GM23338 (cell line): ENCODE data around the gene S100B. TPM values are rescaled to one million over a fixed set of nuclear protein-coding genes. Genes with fewer than 3 reads are reported as not detected.

Experiments
- ATAC-seq: fragments of 200-7000 bp; cut with Tn5 transposase; 3 replicates; pipeline ENCODE4 v1.9.1; 2020
- DNase-seq: peaks from one replicate; pipeline ENCODE4 v3.0.0-alpha.2; 2015; ENCODE audit warnings: low spot score
- H2AFZ ChIP-seq: fragments of 200-600 bp; sonication (generic); 2 replicates; pipeline ENCODE4 v1.8.0; 2016; ENCODE audit warnings: antibody characterized with exemption, mild to moderate bottlenecking, moderate library complexity
- H3F3A ChIP-seq: fragments of 200-600 bp; sonication (generic); replicated peaks from 2 replicates; pipeline ENCODE4 v1.8.0; 2017; ENCODE audit warnings: antibody characterized with exemption, mixed run types, low read depth
- H3K27ac ChIP-seq: fragments of 200-600 bp; sonication (generic); 2 replicates; pipeline ENCODE4 v1.6.1; 2016; ENCODE audit warnings: low read depth
- H3K27me3 ChIP-seq: fragments of 200-600 bp; sonication (generic); 2 replicates; pipeline ENCODE4 v1.8.0; 2016; ENCODE audit warnings: mild to moderate bottlenecking, mixed run types, moderate library complexity; ENCODE audit not compliant: insufficient read depth
- H3K36me3 ChIP-seq: fragments of 200-600 bp; sonication (generic); 2 replicates; pipeline ENCODE4 v1.8.0; 2016; ENCODE audit warnings: mild to moderate bottlenecking; ENCODE audit not compliant: insufficient read depth
- H3K4me1 ChIP-seq: fragments of 200-600 bp; sonication (generic); 2 replicates; pipeline ENCODE4 v1.8.0; 2016; ENCODE audit warnings: mild to moderate bottlenecking, moderate library complexity; ENCODE audit not compliant: insufficient read depth
- H3K4me2 ChIP-seq: fragments of 200-600 bp; sonication (generic); 2 replicates; pipeline ENCODE4 v1.7.1; 2017; ENCODE audit warnings: mixed run types
- H3K4me3 ChIP-seq: fragments of 200-600 bp; sonication (generic); 2 replicates; pipeline ENCODE4 v1.6.1; 2016; ENCODE audit warnings: mixed run types
- H3K79me2 ChIP-seq: fragments of 200-600 bp; sonication (generic); replicated peaks from 2 replicates; pipeline ENCODE4 v1.8.0; 2017; ENCODE audit warnings: mild to moderate bottlenecking; ENCODE audit not compliant: insufficient read depth
- H3K9me2 ChIP-seq: fragments of 200-600 bp; sonication (generic); 2 replicates; pipeline ENCODE4 v1.8.0; 2017; ENCODE audit not compliant: insufficient read depth
- H4K20me1 ChIP-seq: fragments of 200-600 bp; sonication (generic); replicated peaks from 2 replicates; pipeline ENCODE4 v1.8.0; 2017; ENCODE audit warnings: mild to moderate bottlenecking; ENCODE audit not compliant: insufficient read depth
- H3K27ac Mint-ChIP-seq: 2 replicates; pipeline ENCODE4 v1.8.0; 2020; ENCODE audit warnings: inconsistent platforms, mild to moderate bottlenecking, moderate library complexity, mixed read lengths
- H3K27me3 Mint-ChIP-seq: 3 replicates; pipeline ENCODE4 v1.8.0; 2022; ENCODE audit warnings: low read depth, mild to moderate bottlenecking, moderate library complexity, mixed read lengths, inconsistent platforms; ENCODE audit not compliant: insufficient read depth, poor library complexity
- H3K36me3 Mint-ChIP-seq: 3 replicates; pipeline ENCODE4 v1.8.0; 2021; ENCODE audit warnings: low read depth, mild to moderate bottlenecking, inconsistent platforms, moderate library complexity, mixed read lengths
- H3K4me1 Mint-ChIP-seq: 3 replicates; pipeline ENCODE4 v1.8.0; 2020; ENCODE audit warnings: mild to moderate bottlenecking, inconsistent platforms, mixed read lengths
- H3K4me3 Mint-ChIP-seq: 3 replicates; pipeline ENCODE4 v1.8.0; 2021; ENCODE audit warnings: moderate library complexity, mild to moderate bottlenecking, inconsistent platforms, mixed read lengths
- H3K9me3 Mint-ChIP-seq: 3 replicates; pipeline ENCODE4 v1.8.0; 2020; ENCODE audit warnings: moderate library complexity, mild to moderate bottlenecking, inconsistent platforms, mixed read lengths
- CREB1 ChIP-seq: fragments of 250-450 bp; sonication (Bioruptor Pico); IDR thresholded peaks from 2 replicates; pipeline ENCODE4 v1.5.0; 2020; ENCODE audit warnings: low read depth, mild to moderate bottlenecking, moderate library complexity
- CTCF ChIP-seq, 2 experiments: fragments of 200-600 bp in 1 of 2; sonication (generic) in 1 of 2; conservative IDR thresholded peaks; 2 replicates each; pipeline versions ENCODE4 v1.5.1 to v1.6.1; 2016 to 2017; ENCODE audit warnings: antibody characterized with exemption in 2 of 2, low read depth in 2 of 2, mild to moderate bottlenecking in 2 of 2, moderate library complexity in 1 of 2
- ETS1 ChIP-seq: IDR thresholded peaks from 2 replicates; pipeline ENCODE4 v1.6.1; 2016; ENCODE audit warnings: antibody characterized with exemption
- EZH2 ChIP-seq: fragments of 200-600 bp; sonication (generic); IDR thresholded peaks from one replicate; pipeline ENCODE4 v1.8.0; 2017; ENCODE audit warnings: antibody characterized with exemption, mild to moderate bottlenecking, low read depth; ENCODE audit not compliant: unreplicated experiment
- EZH2phosphoT487 ChIP-seq: fragments of 200-600 bp; sonication (generic); IDR thresholded peaks from one replicate; pipeline ENCODE4 v1.8.1; 2018; ENCODE audit warnings: antibody characterized with exemption; ENCODE audit not compliant: unreplicated experiment
- NANOG ChIP-seq: IDR thresholded peaks from 2 replicates; pipeline ENCODE4 v1.6.1; 2016; ENCODE audit warnings: antibody characterized with exemption, borderline replicate concordance
- POLR2AphosphoS5 ChIP-seq: IDR thresholded peaks from 2 replicates; pipeline ENCODE4 v1.6.1; 2016; ENCODE audit warnings: antibody characterized with exemption, low read depth
- STAT1 ChIP-seq: IDR thresholded peaks from one replicate; pipeline ENCODE4 v1.6.1; 2016; ENCODE audit warnings: antibody characterized with exemption; ENCODE audit not compliant: unreplicated experiment
- ZNF114 ChIP-seq: fragments of 250-450 bp; sonication (Bioruptor Pico); IDR thresholded peaks from 2 replicates; pipeline ENCODE4 v1.5.0; 2020; ENCODE audit warnings: mild to moderate bottlenecking, moderate library complexity
- ZNF331 ChIP-seq: fragments of 250-450 bp; sonication (Bioruptor Pico); IDR thresholded peaks from 2 replicates; pipeline ENCODE4 v1.5.0; 2020; ENCODE audit warnings: low read depth, mild to moderate bottlenecking, moderate library complexity
- polyA plus RNA-seq: library from polyadenylated mRNA; unstranded; fragments of >200 nt; fragmentation: Nextera tagmentation; extraction: Ambion mirVana; gene quantifications from 2 replicates; pipeline ENCODE4 v1.2.1, GENCODE V29; 2016
- total RNA-seq: library from RNA; depleted of rRNA; stranded (reverse); fragments of >200 nt; shearing (Covaris generic); gene quantifications from 2 replicates; pipeline ENCODE4 v1.2.3, GENCODE V29; 2014
- TF ChIP-seq, protein P1 (sequence below): IDR thresholded peaks from one replicate; pipeline ENCODE4 v1.6.1; 2018; ENCODE audit warnings: antibody characterized with exemption; ENCODE audit not compliant: unreplicated experiment

Gene S100B
- total and polyA plus RNA-seq, 2 experiments from 2014 or later, result 0.97 to 1.5 TPM

DNA sequence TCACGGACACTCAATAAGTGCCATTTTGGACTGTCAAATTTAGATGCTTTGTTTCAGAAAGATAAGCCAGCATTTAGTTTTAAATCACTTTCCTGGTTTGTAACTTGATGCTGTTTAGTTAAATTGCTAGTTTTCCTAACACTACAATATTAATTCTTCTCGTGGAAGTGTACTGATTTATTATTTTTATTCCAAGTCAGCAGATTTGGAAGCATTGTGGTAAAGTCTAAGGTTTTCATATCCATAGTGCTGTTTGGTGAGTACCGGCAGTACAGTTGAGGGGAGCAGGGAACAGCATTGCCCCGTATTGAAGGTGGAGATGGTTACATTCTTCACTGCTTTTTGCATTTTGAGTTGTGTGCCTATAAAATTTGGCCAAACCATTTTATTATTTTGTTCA, 36.3 kb downstream of the S100B start (continued):
- TF ChIP-seq CTCF (conservative IDR thresholded peaks at IDR 0.05; ENCODE audit: low read depth in 2 of 2) (no peak), POLR2AphosphoS5 (no peak)

GRCh38 chr21:46567348-46567747, 37.5 kb downstream of the S100B start:
- no peak overlapping the region for H3K27ac Mint-ChIP-seq
- no peak overlapping the region for H2AFZ ChIP-seq
- H3K4me1 ChIP-seq, result no peaks in the 10 kb centered on the region
- no peak overlapping the region for H3K4me2 ChIP-seq
- no peaks in the 10 kb centered on the region for H3K27me3 ChIP-seq
- ATAC-seq, result no peak
- DNase-seq, result no peak
- H3K36me3 ChIP-seq, result no peaks in the 10 kb centered on the region; the same call in none of the 2 replicates
- H3K79me2 ChIP-seq, result no peaks in the 10 kb centered on the region
- no peaks in the 10 kb centered on the region for H3K4me1 Mint-ChIP-seq
- H3K36me3 Mint-ChIP-seq, result peaks cover 38% of the 10 kb centered on the region
- no peaks in the 10 kb centered on the region for H3K9me2 ChIP-seq
- no peak overlapping the region for H3K4me3 Mint-ChIP-seq
- H3K27ac ChIP-seq, result no peak overlapping the region
- no peak overlapping the region for H3K4me3 ChIP-seq
- H3K27me3 Mint-ChIP-seq, result peaks cover 5% of the 10 kb centered on the region
- no peaks in the 10 kb centered on the region for H3F3A ChIP-seq
- no peaks in the 10 kb centered on the region for H3K9me3 Mint-ChIP-seq
- H4K20me1 ChIP-seq, result no peaks in the 10 kb centered on the region; the same call in 1 of the 2 replicates
- TF ChIP-seq ETS1 (no peak), EZH2 (no peak), CTCF (conservative IDR thresholded peaks at IDR 0.05; ENCODE audit: low read depth in 2 of 2) (no peak), ZNF331 (no peak), EZH2phosphoT487 (no peak), ZNF114 (CRISPR knock-in tag) (no peak), STAT1 (no peak), NANOG (no peak), POLR2AphosphoS5 (no peak), CREB1 (CRISPR knock-in tag) (no peak)
- TF ChIP-seq, protein P1, sequence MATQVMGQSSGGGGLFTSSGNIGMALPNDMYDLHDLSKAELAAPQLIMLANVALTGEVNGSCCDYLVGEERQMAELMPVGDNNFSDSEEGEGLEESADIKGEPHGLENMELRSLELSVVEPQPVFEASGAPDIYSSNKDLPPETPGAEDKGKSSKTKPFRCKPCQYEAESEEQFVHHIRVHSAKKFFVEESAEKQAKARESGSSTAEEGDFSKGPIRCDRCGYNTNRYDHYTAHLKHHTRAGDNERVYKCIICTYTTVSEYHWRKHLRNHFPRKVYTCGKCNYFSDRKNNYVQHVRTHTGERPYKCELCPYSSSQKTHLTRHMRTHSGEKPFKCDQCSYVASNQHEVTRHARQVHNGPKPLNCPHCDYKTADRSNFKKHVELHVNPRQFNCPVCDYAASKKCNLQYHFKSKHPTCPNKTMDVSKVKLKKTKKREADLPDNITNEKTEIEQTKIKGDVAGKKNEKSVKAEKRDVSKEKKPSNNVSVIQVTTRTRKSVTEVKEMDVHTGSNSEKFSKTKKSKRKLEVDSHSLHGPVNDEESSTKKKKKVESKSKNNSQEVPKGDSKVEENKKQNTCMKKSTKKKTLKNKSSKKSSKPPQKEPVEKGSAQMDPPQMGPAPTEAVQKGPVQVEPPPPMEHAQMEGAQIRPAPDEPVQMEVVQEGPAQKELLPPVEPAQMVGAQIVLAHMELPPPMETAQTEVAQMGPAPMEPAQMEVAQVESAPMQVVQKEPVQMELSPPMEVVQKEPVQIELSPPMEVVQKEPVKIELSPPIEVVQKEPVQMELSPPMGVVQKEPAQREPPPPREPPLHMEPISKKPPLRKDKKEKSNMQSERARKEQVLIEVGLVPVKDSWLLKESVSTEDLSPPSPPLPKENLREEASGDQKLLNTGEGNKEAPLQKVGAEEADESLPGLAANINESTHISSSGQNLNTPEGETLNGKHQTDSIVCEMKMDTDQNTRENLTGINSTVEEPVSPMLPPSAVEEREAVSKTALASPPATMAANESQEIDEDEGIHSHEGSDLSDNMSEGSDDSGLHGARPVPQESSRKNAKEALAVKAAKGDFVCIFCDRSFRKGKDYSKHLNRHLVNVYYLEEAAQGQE, result no peak
